Measurements from ENCODE around the gene ITPR3. TPM values are rescaled to one million over a fixed set of nuclear protein-coding genes. Genes with fewer than 3 reads are reported as not detected.

Gene ITPR3
- total and polyA plus RNA-seq, 2 donors (not counting 3 experiments of a cell fraction or from before 2014, with no cell fraction given): 28.8 to 52.2 TPM

DNA sequence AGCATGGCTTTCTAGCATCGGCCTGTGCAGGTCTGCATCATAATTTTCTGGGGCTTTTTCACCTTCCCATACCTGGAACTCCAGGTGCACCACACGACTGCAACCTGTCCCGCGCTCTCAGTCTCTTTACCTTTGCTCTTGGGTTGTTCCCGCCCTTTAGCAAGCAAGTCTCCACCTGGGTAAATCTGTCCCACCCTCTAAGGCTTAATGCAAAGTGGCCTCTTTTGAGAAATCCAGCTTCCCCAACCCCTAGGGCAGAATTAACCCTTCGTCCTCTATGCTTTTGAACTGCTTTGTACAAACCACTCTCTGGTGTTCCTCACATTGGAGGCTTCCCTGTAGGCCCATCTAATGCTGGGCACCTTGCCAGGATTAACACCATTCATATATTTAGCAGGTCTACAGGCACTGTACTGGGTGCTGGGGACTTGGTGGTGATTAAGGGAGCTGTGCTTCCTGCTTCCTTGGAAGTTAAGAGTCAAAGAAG lies 2.8 kb downstream of the ITPR3 start:
- H4K20me1 ChIP-seq (replicated peaks; ENCODE audit: control insufficient read depth, extremely low read depth, insufficient read depth, low read length): no peaks in the 10 kb centered on the region
- FAIRE-seq (no peak), DNase-seq (ENCODE audit: low read depth, low spot score) (no peak)
- H3K9me3 ChIP-seq (replicated peaks; ENCODE audit: control insufficient read depth, insufficient read depth, low read length): no peaks in the 10 kb centered on the region
- no peaks in the 10 kb centered on the region for H3K36me3 ChIP-seq (ENCODE audit: control insufficient read depth in 2 of 2, extremely low read depth in 1 of 2, insufficient read depth in 2 of 2, low read length in 2 of 2)
- H3K4me2 ChIP-seq (ENCODE audit: insufficient read depth, low read length): no peak overlapping the region
- dilution Hi-C loops (cut with MboI; ENCODE audit: extremely low pct_ligation_motif_present, low sequenced_read_pairs) (no loop called here), intact Hi-C loops (cut with micrococcal nuclease) (loop anchor here (5.0 kb wide), 1 partner anchor 48 kb away; no protein-coding TSS in a partner anchor)
- H3K4me1 ChIP-seq (ENCODE audit: control insufficient read depth, extremely low read depth, insufficient read depth, low read length): peaks cover 15% of the 10 kb centered on the region
- no peak overlapping the region for H3K27ac ChIP-seq (ENCODE audit: insufficient read depth, low read depth, low read length)
- no peak overlapping the region for H3K4me3 ChIP-seq (replicated peaks in 1 of 3; ENCODE audit: insufficient read depth in 1 of 3, low read depth in 1 of 3, low read length in 3 of 3)
- H3K9ac ChIP-seq (replicated peaks; ENCODE audit: extremely low read depth, insufficient read depth, low read length): no peak overlapping the region
- no peak overlapping the region for H2AFZ ChIP-seq (ENCODE audit: low read depth, low read length)
- no TSS peak for BruUV-seq (replicated peaks)
- TF ChIP-seq POLR2AphosphoS5 (IDR thresholded peaks at IDR 0.05; ENCODE audit: insufficient read depth, low read depth, low read length) (no peak), MYC (IDR thresholded peaks at IDR 0.05; ENCODE audit: low read depth, low read length) (no peak), POLR2A (IDR thresholded peaks at IDR 0.05; ENCODE audit: low read depth, low read length) (no peak), JUN (IDR thresholded peaks at IDR 0.05; ENCODE audit: borderline replicate concordance, insufficient read depth, insufficient read length, low read depth) (no peak), EZH2 (IDR thresholded peaks at IDR 0.05; ENCODE audit: borderline replicate concordance, low read depth, low read length, severe bottlenecking) (no peak), GATA2 (IDR thresholded peaks at IDR 0.05; ENCODE audit: insufficient read depth, insufficient read length, low read depth, low read length) (no peak), FOS (IDR thresholded peaks at IDR 0.05; ENCODE audit: borderline replicate concordance, insufficient read depth, low read length) (no peak)
- TF ChIP-seq, protein P1, sequence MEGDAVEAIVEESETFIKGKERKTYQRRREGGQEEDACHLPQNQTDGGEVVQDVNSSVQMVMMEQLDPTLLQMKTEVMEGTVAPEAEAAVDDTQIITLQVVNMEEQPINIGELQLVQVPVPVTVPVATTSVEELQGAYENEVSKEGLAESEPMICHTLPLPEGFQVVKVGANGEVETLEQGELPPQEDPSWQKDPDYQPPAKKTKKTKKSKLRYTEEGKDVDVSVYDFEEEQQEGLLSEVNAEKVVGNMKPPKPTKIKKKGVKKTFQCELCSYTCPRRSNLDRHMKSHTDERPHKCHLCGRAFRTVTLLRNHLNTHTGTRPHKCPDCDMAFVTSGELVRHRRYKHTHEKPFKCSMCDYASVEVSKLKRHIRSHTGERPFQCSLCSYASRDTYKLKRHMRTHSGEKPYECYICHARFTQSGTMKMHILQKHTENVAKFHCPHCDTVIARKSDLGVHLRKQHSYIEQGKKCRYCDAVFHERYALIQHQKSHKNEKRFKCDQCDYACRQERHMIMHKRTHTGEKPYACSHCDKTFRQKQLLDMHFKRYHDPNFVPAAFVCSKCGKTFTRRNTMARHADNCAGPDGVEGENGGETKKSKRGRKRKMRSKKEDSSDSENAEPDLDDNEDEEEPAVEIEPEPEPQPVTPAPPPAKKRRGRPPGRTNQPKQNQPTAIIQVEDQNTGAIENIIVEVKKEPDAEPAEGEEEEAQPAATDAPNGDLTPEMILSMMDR (IDR thresholded peaks at IDR 0.05; ENCODE audit: extremely low read depth in 1 of 2, insufficient read depth in 1 of 2, low read depth in 1 of 2, low read length in 2 of 2): no peak
- TF ChIP-seq, protein P2, sequence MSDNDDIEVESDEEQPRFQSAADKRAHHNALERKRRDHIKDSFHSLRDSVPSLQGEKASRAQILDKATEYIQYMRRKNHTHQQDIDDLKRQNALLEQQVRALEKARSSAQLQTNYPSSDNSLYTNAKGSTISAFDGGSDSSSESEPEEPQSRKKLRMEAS (IDR thresholded peaks at IDR 0.05; ENCODE audit: insufficient read depth, insufficient read length): no peak
- peaks cover 53% of the 10 kb centered on the region for H3K79me2 ChIP-seq (ENCODE audit: control insufficient read depth, insufficient read depth, low read length)
- H3K27me3 ChIP-seq (ENCODE audit: control insufficient read depth in 2 of 2, insufficient read depth in 2 of 2, low read length in 2 of 2): no peaks in the 10 kb centered on the region
- ChIA-PET POLR2A (no interaction called here), CTCF (interaction anchor here (0.6 to 7.7 kb wide), 5 partner anchors 8 to 403 kb away, joined by 3 to 52 read pairs (median 3); no protein-coding TSS in a partner anchor)
- no peaks in the 10 kb centered on the region for H3K9me1 ChIP-seq (replicated peaks; ENCODE audit: control insufficient read depth, extremely low read depth, insufficient read depth, low read length)

Data from endothelial cell of umbilical vein (primary cell).